Urothelium cell line (cell line): ENCODE measurements around the gene LGALS8.
"Not testable (repeated sequence)": the region's sequence is repeated elsewhere in the genome, so short reads cannot be mapped to it uniquely, and the experiment has no call there.

ENCODE experiments used
- DNase-seq: peaks from one replicate; pipeline ENCODE4 v3.0.0; 2011; ENCODE audit warnings: low spot score, mixed read lengths
- FAIRE-seq: peaks from 2 replicates; lab custom pipeline; 2011; peaks lifted over from hg19 to GRCh38; lab: Jason Lieb, UNC

LGALS8 gene

DNA sequence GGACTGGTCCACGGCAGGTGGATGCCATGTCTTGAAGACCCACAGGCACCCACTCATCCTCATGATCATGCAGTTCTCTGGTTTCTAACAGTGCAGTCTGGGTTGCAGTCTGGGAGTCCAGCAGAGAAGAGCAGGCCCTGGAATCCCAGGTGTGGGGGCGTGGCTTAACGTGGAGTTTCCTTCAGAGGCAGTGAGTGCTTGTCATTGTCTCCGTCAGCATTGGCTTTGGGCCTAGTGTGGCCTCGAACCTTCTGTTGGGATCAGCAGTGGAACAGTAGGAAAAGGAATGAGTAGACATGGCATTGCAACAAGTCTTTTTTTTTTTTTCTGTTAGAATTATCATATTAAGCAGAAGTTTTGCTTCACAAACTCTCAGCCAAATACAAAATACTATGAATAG, 12.8 kb downstream of the LGALS8 start:
- FAIRE-seq (no peak), DNase-seq (no peak)

DNA sequence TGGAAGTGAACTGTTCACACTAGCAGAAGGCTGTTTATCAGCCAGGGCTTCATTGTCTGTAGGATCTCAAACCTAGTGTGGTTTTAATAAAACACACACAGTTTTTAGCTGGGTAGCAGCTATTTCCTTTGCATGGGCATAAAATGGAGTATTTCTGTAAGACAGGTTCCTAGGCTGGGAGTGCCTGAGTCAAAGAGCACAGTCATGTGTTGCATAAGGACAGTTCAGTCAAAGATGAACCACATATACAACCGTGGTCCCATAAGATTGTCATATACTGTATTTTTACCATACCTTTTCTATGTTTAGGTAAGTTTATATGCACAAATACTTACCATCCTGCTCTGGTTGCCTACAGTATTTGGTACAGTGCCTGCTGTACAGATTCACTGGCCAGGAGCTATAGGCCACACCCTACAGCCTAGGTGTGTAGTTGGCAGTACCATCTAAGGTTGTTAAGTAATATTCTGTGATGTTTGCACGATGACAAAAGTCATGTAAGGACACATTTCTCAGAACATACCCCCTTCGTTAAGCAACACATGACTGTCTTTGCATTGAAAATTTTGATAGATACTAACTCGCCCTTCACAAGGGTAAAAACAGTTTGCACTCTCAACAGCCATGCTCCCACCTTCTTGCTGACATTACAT, 17.2 kb downstream of the LGALS8 start:
- FAIRE-seq (no peak), DNase-seq (no peak)

- FAIRE-seq = no peak
- DNase-seq = no peak
Observed at GRCh38 chr1:236541710-236542109, 17.9 kb downstream of the LGALS8 start.

GRCh38 chr1:236543065-236543669, 19.4 kb downstream of the LGALS8 start:
- no peak for DNase-seq
- no peak for FAIRE-seq

DNA sequence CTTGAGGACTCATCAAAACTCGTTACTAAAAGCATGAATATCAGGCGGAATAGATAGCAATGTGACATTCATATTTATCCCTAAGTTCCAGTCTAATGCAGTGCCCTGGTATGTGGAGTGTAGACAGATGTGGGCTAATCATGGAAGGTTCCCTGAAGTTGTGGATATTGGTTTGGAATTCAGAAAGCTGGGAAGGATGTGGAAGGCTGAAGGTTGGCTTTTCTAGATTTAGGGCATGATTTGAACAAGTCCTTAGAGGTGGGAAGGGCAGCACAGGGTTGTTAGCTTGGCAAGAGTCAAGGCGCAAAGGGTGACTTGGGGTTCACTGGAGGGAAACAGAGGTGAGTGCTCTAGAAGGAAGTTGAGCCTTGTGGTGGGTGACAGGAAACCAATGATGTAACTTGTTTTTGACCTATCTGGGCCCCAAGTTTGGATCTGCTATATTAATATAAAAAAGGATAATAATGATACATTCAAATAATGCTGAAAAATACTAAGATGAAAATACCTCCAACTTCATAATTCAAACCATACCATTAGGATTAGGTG, 21.9 kb downstream of the LGALS8 start:
- no peak for DNase-seq
- no peak for FAIRE-seq

DNA sequence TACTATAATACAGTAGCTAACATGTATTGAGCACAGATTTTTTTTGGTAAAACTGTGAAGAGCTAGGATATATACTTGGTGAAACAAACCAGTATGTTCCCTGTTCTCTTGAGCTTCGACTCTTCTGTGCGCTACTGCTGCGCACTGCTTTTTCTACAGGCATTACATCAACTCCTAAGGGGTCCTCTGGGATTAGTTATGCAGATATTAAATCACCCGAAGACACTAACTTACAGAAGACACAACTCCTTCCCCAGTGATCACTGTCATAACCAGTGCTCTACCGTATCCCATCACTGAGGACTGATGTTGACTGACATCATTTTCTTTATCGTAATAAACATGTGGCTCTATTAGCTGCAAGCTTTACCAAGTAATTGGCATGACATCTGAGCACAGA, 24.7 kb downstream of the LGALS8 start:
- FAIRE-seq = no peak

DNA sequence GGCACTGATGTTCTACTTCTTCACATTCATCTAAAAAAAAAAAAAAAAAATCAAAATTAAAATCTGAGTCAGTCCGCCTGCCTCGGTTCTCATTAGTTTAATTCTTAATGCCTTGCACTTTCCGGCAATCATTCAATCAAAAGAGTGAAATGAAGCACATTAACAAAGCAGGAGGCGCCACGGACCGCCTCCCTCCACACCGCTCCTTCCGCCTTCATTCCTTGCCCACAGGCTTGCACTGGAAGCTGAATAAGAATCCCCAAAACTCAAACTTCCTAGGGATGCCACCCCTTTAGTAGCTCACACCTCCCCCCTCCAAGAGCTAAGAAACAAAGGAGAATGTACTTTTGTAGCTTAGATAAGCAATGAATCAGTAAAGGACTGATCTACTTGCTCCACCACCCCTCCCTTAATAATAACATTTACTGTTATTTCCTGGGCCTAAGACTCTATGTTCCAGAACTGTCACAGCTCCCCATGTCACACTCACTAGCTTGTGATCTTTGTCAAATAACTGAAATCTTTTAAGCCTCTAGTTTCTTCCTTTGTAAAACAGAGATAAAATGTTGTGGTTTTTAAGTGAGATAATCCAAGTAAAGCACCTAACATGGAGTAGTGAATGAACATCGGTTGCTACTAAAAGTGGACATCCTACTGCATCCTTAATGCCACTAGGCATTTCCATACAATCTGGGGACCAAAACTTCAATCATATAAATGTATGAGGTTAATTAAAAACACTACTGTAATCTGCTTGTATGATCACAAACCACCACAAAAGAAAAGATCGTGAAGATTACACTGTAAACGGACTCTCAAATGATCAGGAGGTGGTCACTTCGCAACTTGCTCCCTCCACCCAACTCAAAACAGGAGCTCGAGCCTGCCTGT, 27.4 kb downstream of the LGALS8 start:
- FAIRE-seq (no peak), DNase-seq (no peak)

More for the DNA sequence above, 24.7 kb downstream of the LGALS8 start:
- no peak for DNase-seq

DNA sequence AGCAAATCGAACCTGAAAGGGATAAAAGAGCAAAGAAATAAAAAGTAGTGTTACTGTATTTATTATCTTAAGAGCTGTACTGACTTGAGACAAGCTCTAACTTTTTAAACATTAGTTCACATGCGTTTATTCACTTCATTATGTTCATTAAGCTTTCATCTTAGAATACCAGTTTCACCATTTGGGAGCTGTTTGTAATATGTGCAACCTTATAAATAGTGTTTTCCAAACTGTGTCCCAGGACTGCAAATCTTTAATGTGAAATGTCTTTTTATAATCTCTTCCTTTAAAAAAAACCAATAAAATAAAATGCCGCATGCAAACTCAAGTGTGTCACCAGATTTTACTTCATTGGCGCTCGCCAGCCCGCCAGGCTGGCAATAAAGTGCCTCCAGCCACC, 28.3 kb downstream of the LGALS8 start:
- DNase-seq (no peak), FAIRE-seq (no peak)

DNA sequence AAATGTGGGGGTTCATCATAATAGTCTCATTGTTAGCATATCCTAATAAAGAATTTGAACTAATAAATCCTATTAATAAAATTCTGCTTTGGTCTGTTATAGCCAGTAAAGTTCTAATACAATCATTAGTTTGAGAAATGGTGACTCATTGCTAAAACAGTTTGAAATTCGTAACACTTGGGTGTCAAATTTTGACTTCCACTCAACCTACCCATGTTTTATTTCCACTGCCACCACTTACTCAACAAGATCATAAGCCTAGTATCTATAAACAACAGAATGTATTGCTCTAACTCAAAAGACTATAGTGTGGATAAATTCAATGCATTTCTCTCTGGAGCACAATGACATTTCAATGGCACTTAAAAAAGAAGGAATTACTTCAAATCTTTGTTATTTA, 29.1 kb downstream of the LGALS8 start:
- DNase-seq (no peak), FAIRE-seq (no peak)

DNA sequence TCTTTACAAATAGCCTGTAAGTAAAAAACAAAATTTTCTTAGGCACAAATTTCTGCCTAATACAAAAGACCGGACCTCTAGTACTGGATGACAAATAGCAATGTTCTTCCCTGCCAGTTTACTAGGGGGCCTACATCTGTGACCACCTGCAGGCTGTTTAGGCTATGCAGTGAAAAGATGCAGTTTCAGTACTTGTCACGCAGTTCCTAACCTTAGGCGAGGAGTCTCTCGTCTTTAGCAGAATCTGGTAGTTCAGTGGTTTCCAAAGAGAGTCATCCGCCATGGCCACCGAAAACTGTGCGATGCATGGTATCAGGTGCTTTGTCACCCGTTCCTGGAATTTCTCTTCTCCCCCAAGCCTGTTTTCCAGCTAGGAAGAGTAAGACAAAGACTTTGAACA, 29.6 kb downstream of the LGALS8 start:
- no peak for DNase-seq
- FAIRE-seq = no peak

DNA sequence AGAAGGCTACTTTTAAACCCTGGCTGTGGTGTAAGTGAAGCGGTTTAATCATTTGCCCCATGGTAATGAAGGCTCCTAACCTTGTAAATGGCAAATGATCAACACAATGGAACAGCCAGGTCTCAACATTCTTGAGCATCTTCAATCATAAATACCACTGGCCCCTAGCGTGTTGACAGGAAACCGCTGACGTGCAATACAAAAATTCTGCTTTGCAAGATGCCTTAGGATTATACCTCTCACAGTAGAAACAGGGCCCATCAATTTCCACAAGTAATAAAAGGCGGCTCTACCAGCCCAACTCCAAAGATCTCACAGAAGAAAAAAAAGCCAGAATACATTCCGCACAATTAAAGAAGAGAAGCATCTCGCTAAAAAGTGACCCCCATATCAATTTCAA, 32.8 kb downstream of the LGALS8 start:
- DNase-seq (no peak), FAIRE-seq (no peak)

GRCh38 chr1:236558081-236558480, 34.3 kb downstream of the LGALS8 start:
- no peak for DNase-seq
- no peak for FAIRE-seq

GRCh38 chr1:236558846-236559245, 35.1 kb downstream of the LGALS8 start:
- DNase-seq = no peak
- FAIRE-seq = no peak

GRCh38 chr1:236560213-236560771, 36.5 kb downstream of the LGALS8 start:
- DNase-seq (no peak), FAIRE-seq (no peak)

DNA sequence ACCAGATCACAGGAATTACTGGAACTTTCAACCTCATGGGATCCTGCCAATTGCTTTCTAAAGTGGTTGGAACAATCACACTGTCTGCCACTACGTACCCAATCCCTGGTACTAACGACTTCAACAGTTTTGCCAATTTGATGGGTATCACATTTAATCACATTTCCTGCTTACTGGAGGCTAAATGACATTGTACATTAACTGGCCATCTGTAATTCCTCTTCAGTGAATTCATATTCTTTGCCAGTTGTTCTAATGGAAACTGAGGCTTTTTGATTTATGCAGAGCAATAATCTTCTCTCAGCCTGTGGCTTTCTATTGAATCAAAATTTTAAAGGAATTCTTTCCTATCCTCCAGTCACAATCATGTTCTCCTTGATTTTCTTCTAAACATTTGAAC, 38.2 kb downstream of the LGALS8 start:
- no peak for FAIRE-seq

DNA sequence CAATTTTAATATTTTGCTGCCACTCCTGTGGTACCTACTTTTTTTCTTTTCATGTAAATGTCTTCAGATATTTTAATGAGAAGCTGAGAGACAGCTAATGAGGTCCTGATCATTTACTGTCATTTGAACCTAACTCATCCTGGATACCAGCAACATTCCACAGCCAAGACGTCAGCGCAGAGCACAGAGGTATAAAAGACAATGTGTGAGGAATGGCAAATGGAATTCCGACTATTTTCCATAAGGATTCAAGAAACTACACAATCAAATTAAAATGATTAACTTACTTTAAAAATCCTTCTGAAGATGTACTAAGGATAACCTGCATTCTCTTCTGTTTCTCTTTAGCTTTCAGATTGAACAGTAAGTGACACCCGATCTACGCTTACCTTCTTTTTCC, 41.7 kb downstream of the LGALS8 start:
- FAIRE-seq (no peak), DNase-seq (no peak)

More for the DNA sequence above, 38.2 kb downstream of the LGALS8 start:
- DNase-seq = no peak

- DNase-seq = no peak
- FAIRE-seq = no peak
Observed at GRCh38 chr1:236568285-236568894, 44.6 kb downstream of the LGALS8 start.

GRCh38 chr1:236575523-236575922, 51.7 kb downstream of the LGALS8 start:
- no peak for FAIRE-seq

DNA sequence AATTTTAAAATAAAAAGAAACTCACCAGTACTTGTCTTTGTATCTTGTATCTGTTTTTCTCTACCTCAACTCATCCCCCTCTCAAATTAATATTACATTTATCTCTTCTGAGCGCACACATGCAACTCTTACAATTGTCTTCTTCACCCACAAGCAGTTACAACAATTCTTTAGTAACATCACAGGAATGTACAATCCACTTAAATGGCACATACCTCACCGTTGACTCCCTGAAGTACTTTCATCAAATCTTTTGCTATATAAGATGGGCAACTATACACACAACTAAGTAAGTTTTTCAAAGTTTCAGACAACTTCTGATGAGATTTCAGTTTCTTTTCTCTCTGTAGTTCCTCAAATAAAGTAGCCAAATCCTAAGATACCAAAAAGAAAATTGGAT, 52.2 kb downstream of the LGALS8 start:
- FAIRE-seq (no peak), DNase-seq (no peak)

More at GRCh38 chr1:236575523-236575922, 51.7 kb downstream of the LGALS8 start:
- DNase-seq = no peak

DNA sequence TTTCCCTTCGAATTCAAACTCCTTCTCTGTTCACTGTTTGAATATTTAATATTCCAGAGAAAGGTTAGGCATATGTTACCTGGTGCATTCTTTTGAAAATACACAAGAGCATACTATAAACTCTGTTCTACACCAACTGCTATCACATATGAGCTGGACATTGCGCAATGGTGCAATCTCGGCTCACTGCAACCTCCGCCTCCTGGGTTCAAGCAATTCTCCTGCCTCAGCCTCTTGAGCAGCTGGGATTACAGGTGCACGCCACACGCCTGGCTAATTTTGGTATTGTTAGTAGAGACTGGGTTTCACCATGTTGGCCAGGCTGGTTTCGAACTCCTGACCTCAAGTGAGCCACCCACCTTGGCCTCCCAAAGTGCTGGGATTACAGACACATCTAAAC, 53.3 kb downstream of the LGALS8 start:
- not testable (repeated sequence) for DNase-seq, FAIRE-seq

GRCh38 chr1:236578661-236579060, 54.9 kb downstream of the LGALS8 start:
- no peak for DNase-seq
- no peak for FAIRE-seq
